ENCODE measurements around the gene POLDIP2.

Gene POLDIP2

DNA sequence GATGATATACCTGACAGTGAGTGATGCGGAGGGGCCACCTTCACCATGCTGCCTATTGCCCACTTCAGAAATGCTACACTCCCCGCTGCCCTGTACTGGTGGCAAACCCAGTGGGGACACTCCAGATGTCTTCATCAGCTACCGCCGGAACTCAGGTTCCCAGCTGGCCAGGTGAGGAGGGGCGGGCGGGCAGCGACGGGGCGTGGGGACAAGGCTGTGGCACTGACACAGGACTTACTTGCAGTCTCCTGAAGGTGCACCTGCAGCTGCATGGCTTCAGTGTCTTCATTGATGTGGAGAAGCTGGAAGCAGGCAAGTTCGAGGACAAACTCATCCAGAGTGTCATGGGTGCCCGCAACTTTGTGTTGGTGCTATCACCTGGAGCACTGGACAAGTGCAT lies 30.8 kb upstream of the POLDIP2 start:
- DNase-seq, result no peak

DNA sequence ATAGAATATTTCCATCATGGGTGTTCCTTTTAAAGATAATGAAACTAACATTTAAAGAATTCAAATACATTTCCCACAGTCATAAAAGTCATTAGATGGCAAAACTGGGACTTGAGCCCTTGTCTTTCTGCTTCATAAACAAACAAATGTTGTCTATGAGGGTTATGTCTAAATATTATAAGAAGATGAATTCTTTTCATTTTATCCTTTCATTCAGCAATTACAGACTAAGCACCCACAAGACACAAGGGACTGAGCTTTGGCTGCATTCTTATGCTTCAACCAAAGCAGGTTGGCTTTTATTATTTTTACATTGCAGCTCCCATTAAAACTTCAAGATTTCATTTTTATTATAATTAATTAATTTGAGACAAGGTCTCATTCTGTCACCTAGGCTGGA lies 29.1 kb upstream of the POLDIP2 start:
- DNase-seq, result no peak

DNA sequence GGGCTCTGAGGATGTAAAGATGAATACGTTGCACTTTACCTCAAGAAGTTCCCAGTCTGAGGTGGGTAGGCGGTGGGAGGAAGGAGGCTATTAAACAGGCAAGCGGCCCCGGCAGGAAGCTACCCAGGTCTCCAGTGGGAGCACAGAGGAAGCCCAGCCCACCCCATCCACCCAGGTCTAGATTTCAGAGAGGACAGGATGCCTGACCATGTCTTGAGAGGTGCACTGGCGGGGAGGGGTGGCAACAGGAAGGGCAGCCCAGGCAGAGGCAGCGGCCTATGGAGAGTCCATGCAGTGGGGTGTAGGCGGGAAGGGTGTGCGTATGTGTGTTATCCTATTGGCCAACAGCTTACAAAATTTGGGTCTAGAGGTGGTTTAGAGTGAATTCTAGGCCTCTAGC lies 28.1 kb upstream of the POLDIP2 start:
- no peak for DNase-seq

DNA sequence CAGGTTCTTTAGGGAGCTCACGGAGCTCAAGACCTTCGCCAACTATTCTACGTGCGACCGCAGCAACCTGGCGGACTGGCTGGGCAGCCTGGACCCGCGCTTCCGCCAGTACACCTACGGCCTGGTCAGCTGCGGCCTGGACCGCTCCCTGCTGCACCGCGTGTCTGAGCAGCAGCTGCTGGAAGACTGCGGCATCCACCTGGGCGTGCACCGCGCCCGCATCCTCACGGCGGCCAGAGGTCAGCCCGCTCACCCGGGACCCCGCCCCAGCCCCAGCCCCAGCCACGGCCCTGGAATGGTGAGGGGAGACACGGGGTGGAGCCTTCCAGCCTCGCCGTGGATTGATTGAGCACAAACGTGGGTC lies 27.7 kb upstream of the POLDIP2 start:
- no peak for DNase-seq

DNA sequence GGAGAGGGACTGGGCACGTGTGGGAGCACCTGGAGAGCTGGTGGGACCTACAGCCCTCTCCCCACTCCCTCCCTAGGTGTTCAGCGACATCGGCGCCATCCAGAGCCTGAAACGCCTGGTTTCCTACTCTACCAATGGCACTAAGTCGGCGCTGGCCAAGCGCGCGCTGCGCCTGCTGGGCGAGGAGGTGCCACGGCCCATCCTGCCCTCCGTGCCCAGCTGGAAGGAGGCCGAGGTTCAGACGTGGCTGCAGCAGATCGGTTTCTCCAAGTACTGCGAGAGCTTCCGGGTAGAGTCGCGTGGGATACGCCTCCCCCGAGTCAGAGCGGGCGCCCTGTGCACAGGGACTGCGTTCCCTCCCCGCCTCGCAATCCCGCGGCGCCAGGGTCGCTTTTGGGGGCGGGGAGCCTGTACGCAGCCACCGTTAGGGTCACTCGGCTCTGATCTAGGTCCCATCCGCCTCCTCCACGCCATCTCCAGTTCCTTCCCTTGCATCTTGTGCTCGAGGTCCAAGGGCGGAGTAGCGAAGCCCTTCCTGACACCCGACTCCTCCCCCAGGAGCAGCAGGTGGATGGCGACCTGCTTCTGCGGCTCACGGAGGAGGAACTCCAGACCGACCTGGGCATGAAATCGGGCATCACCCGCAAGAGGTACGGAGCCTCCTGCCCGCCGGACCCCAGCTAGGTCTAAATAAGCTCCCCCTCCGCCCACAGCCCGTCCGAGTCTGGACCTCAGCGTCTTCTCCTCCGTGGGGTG lies 27.1 kb upstream of the POLDIP2 start:
- peak; percentile 65 for DNase-seq

DNA sequence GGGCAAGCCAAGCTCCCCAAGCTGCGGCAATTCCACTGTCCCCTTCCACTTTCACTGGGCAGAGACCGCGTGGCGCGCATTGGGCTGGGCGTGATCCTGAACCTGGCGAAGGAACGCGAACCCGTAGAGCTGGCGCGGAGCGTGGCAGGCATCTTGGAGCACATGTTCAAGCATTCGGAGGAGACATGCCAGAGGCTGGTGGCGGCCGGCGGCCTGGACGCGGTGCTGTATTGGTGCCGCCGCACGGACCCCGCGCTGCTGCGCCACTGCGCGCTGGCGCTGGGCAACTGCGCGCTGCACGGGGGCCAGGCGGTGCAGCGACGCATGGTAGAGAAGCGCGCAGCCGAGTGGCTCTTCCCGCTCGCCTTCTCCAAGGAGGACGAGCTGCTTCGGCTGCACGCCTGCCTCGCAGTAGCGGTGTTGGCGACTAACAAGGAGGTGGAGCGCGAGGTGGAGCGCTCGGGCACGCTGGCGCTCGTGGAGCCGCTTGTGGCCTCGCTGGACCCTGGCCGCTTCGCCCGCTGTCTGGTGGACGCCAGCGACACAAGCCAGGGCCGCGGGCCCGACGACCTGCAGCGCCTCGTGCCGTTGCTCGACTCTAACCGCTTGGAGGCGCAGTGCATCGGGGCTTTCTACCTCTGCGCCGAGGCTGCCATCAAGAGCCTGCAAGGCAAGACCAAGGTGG lies 24.0 kb upstream of the POLDIP2 start:
- no peak for DNase-seq

DNA sequence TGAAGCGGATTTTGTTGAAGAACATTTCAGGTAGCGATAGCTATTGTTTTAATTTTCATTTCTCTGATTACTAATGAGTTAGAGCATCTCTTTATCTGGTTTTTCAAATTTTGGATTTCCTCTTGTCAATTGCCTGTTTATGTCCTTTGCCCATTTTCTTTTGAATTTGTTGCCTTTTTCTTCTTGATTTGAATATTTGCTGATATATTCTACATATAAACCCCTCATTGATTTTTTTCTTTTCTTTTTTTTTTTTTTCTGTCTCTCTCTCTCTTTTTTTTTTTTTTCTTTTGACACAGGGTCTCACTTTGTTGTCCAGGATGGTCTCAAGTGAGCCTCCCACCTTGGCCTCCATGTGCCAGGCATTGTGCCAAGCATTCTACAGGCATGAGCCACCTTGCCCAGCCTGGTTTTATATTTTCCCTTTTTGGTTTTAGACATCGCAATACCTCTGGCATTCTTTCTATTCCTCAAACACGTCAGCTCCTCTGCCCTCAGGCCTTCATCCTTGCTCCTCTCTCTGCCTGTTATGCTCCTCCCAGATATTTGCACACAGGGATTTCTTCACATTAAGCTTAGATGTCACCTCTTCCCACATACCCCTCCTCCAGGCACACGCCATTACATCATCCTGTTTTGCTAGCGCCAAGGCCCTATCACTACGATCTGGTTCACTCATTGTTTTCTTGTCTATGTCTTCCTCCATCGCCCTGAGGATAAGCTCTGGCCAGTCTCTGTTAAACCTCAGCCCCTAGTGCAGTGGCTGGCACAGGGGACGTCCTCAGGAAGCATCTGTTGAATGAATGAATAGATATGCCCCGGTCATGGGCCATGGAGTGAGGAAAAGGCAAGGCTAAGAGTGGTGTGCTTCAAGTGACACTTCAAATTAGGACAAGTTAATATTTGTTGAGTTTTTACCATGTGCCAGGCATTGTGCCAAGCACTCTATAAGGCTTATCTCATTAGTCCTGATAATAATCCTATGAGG lies 22.8 kb upstream of the POLDIP2 start:
- DNase-seq, result no peak

DNA sequence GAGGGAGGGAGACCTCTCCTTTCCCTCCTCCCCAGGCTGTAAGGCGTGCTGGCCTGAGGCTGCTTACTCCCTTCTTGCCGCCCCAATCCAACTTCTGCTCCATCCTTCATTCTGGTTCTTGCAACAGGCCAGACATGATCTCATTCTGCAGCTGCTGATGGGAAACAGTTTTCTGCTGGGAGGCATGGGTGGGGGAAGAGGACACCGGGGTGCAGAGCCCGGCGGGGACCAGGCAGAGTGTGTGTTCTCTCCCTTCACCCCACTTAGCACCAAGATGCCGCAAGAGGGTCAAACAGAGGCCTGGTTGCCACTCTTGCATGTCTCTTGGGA lies 15.6 kb upstream of the POLDIP2 start:
- DNase-seq, result no peak

DNA sequence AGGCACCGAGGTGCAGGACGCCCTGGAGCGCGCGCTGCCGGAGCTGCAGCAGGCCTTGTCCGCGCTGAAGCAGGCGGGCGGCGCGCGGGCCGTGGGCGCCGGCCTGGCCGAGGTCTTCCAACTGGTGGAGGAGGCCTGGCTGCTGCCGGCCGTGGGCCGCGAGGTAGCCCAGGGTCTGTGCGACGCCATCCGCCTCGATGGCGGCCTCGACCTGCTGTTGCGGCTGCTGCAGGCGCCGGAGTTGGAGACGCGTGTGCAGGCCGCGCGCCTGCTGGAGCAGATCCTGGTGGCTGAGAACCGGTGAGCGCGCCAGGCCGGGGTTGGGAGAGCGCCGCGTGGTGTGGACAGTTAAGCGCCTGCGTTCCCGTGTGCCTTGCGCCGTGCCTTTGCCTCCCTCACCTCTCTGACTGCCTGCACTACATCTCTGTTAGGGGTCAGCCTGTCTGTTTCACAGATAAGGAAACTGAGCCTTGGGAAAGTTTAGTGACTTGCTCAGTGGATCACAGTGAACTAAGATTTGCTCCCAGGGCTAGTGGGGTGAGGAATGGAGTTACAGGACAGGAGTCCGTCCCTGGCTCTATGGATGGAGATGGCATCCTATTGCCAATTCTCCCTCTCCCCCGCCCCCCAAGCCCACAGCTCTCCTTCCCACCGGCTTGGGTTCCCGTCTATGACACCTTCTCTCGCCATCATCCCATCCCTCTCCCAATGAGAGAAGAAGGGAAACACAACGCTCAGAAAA lies 15.0 kb upstream of the POLDIP2 start:
- no peak for DNase-seq

DNA sequence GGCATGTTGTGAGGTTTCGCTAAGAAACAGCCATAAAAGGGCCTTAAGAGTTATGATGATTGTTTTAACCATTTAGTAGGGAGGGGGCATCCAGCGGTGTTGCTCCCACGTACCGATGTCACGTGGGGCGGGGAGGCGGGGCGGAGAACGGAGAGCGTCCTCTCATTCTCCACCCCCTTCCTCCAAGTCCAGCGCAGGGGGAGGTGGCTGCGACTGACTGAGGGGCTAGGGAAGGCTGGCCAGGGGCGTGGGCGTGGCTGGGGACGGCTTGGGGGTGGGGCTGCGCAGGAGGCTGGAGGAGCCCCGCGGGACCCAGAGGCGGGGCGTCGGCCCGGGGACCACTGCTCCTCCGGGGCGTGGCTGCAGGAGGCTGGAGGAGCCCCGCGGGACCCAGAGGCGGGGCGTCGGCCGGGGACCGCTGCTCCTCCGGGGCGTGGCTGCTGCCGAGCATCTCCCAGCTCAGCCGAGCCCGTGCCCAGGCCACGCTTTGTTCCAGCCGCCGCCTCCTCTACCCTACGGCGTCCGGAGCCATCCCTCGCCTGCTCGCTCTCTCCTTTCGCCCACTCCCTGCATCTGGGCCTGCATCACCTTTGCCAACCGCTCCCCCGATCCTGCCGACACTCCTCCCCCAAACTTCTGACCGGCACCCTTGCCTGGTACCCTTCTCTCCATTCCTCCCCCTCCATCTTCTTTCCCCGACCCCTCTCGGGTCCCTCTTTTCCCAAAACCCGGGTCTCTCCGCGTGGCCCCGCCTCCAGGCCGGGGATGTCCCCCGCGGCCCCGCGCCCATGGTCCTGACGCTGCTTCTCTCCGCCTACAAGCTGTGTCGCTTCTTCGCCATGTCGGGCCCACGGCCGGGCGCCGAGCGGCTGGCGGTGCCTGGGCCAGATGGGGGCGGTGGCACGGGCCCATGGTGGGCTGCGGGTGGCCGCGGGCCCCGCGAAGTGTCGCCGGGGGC lies 14.2 kb upstream of the POLDIP2 start, which contains the start of gene SARM1:
SARM1 (plus strand) TSS at position 450 of the 958 bp plus-strand sequence; CDS start at position 789, 339 bp downstream.
- peak; percentile 89 for DNase-seq

DNA sequence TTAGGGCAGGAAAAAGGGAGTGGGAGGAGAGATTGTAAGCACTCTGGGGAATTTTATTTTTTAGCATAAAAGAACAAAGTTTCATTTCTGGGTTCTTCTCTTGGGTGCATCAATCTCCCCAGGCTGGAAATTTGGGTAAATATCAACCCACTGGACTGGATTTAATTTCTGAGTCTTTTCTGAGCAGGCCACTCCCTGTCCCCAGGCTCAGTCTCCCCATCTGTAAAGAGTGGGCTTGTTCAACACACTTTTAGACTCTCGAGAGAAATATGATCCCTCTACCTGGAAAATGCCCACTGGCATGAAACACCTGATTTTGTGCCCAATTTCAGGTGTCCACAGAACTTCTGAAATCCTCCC lies 13.4 kb upstream of the POLDIP2 start:
- DNase-seq, result no peak

DNA sequence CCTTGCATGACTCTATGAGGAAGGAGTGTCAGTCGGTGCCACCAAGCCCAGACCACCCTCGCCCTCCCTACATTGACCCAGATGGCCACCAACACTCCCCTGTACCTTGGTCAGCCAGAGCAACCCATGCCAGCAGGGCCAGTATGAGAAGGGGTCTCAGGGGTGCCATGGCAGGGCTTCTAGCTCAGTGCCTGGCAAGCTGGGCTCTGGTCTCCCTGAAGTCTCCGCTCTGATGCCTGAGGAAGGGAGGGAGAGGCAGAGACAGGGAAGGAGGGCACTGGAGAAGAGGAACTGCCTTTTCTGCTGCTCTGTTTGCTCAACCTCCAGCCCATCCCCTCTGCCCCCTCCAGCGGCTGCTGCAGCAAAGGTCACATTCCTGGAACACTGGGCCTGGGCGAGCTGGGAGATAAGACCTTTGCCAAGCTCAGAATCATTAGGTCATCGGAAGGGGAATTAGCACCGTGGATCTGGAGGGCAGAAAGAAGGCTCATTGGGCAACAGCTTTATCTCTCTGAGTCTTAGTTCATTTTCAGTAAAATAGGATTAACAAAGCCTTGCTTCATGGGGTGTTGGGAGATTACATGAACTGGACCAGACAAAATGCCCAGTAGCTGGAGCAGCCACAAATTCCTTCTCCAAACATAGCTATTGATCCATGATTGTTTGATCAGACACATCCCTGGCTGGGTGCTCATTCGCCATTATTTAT lies 12.9 kb upstream of the POLDIP2 start, which contains the start of gene VTN:
VTN (minus strand) TSS at position 273 of the 709 bp plus-strand sequence; CDS start at position 169, 104 bp downstream.
- no peak for DNase-seq

DNA sequence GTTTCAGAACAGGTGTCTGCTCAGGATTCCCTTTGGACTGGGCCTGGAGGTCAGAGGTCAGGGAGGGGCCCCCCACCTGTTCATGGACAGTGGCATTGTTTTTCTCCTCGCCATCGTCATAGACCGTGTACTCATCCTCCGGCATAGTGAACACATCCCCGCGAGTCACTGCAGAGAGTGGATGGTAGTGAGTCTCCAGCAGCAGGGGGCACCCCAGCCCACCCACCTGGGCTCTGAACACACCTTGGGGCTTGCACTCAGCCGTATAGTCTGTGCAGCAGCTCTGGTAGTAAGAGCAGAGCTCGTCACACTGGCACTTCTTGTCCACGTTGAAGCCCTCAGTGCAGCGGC lies 12.3 kb upstream of the POLDIP2 start:
- DNase-seq, result no peak

DNA sequence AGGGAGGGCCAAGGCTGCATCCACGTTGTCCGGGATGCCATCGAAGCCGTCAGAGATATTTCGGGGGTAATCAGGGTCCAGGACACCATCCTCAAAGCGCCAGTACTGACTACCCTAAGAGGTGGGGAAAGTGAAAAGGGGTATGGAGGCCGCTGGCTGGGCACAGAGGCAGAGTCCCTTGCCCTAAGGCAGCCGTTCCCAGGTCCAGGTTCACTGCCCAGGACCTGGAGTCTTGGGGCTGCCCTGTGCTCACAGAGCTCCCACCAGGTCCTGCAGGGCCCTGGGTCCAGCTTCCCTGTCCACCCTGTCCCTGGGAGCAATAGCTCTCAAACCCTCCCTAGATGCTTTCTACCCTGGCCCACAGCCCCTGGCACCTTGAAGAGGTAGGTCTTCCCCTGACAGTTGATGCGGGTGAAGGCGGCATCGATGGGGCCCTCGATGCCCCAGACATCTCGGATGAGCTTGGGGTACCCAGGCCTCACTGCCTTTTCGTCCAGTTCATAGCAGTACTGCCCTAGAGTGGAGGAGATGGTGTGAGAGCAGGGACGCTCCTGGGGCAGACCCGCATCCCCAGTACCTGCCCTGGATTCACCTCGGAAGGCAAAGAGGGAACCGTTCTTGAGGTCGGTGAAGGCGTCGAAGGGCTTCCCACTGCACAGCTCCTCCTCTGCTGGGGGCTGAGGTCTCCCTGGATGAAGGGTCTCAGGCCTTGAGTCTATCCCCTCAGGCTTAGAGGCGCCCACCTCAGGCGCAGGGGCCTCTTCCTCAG lies 11.8 kb upstream of the POLDIP2 start:
- DNase-seq, result no peak

DNA sequence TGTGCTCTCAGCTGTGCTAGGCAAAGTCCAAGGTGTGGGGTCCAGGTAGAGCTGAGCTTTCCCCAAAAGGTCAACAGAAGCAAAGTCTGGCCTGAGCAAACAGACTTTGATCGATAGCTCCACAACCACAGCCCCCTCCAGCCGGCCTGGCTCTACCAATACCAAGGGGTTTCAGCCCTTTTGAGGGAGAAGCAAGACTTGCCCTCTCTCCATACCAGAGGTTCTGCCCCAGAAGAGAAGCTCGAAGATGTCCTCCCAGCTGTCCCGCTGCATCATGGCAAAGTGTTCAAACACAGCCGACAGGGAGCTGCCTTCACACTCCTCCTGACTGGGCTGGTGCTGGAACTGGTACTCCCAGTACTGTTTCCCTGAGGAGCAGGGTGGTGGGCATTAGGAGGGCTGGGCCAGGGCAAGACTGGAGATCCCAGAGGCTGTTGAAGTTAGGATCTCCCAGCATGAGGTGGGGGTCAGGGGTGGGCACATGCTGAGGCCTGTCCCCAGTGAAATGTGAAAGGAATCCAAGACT lies 11.0 kb upstream of the POLDIP2 start:
- no peak for DNase-seq

DNA sequence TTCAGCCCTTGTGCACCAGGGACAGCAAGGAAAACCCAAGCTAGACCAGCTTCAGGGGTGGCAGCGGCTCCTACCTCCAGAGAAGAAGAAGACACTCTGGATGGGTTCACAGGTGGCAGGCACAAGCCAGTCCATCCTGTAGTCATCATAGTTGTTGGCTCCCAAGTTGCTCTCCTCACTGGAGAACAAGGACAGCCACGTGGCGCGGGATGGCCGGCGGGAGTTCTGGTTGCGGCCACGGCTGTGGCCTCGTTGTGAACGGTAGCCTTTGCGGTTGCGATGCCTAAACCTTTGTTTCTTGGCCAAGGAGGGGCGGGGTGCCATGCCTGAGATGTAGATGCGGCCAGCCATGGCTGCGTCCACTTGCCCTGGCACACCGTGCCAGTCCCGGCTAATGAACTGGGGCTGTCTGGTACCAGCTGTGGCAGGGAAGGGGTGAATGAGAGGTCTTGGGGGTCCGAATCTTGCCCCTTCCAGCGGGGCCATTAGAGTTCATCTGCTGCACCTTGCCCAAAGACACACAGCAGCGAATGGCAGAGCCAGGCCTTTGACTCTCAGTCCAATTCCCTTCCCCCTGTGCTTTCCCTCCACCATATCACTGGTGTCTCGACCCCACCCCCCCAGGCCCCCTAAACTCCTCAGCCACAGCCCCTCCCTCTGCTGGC lies 10.4 kb upstream of the POLDIP2 start:
- no peak for DNase-seq

DNA sequence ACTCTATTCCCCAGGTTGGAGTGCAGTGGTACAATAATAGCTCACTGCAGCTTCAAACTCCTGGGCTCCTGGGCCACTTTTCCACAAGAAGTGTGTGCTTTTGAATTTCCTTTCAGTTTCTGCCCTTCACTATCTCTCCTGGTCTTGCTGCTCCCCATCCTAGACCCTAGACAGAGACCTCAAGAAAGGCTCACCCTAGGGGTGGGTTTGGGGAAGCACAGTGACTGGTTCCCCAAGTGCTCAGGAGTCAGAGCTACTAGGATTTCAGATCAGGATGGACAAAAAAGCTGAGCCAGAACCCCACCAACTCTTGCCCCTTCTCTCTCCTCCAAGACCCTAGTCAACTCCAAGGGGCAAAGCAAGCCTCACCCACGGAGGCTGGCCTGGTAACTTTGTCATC lies 9.3 kb upstream of the POLDIP2 start:
- DNase-seq, result no peak

DNA sequence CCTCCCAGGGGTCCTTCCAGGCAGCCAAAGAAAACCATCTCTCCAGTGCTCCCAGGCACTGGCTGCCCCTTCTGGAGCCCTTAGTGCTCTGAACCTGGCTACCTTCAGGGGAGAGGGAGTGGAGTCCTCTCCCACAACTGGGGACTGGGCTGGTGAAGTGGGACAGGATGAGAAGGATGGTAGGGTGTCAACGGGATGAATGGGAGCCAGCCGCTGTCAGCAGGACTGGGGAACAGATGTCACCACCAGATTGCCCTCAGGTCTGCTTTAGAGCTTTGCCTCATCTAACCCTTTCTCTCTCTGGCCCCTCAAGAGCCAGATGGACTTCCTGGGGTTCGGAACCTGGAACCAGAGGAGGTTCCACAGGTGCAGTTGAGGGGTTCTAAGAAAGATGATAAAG lies 8.2 kb upstream of the POLDIP2 start:
- DNase-seq, result no peak

DNA sequence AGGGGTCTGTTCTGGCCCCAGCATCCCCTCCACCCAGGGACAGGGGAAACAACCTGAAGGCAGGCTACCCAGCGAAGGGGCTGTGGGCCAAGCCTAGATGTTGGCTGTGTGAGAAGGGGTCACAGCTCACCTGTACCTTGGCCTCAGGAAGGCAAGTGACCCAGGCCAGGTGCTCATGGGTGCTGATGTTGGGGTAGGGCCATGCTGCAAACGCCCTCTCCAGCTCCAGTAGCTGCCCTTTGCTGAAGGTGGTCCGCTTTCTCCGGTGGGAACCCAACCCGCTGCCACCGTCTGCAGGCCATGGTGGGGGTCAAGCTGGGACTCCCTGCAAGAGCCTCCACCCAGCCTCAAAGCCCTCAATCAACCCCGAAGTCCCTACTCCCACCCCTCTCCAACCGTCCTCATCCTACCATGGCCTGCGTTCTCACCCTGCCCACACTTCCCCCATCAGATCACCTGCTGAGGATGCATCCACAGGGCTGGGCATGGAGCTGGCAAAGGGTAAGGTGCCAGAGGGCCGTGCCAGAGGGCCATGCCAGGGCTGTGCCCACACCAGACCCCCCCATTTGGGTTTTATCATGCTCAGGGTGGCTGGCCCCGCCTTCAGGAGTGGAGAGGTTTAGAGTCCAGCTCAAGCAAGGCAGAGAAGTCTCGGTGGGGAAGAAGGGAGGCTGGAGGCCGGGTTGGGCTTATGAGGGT lies 7.5 kb upstream of the POLDIP2 start, which contains the start of gene SEBOX:
SEBOX (minus strand) TSS at position 535 of the 699 bp plus-strand sequence; CDS start at position 487, 48 bp downstream.
- DNase-seq, result no peak
